H9 (cell line): Measurements from ENCODE around the gene MTA1. TPM values are rescaled to one million over a fixed set of nuclear protein-coding genes. Genes with fewer than 3 reads are reported as not detected.

Experiments
- DNase-seq: peaks from one replicate; pipeline ENCODE4 v3.0.0-alpha.2; 2017
- H2AFZ ChIP-seq: one replicate; pipeline ENCODE4 v1.6.1; 2013; ENCODE audit warnings: mild to moderate bottlenecking, low read length, control low read depth, moderate library complexity
- H2AK5ac ChIP-seq: 2 replicates; pipeline ENCODE4 v1.6.1; 2013; ENCODE audit warnings: low read length, control low read depth, mixed read lengths; ENCODE audit not compliant: insufficient read length
- H2BK120ac ChIP-seq: one replicate; pipeline ENCODE4 v1.6.1; 2013; ENCODE audit warnings: low read depth, mild to moderate bottlenecking, low read length, control low read depth, inconsistent platforms; ENCODE audit not compliant: poor library complexity, severe bottlenecking
- H2BK12ac ChIP-seq: 2 replicates; pipeline ENCODE4 v1.6.1; 2013; ENCODE audit warnings: low read length, control low read depth, mixed read lengths, low read depth; ENCODE audit not compliant: insufficient read length
- H2BK15ac ChIP-seq: 2 replicates; pipeline ENCODE4 v1.6.1; 2013; ENCODE audit warnings: low read depth, low read length, control low read depth
- H2BK20ac ChIP-seq: one replicate; pipeline ENCODE4 v1.6.1; 2013; ENCODE audit warnings: low read depth, mild to moderate bottlenecking, low read length, control low read depth, inconsistent platforms; ENCODE audit not compliant: poor library complexity, severe bottlenecking
- H2BK5ac ChIP-seq: 2 replicates; pipeline ENCODE4 v1.6.1; 2013; ENCODE audit warnings: low read length, control low read depth, mixed read lengths; ENCODE audit not compliant: insufficient read length
- H3K14ac ChIP-seq: 2 replicates; pipeline ENCODE4 v1.6.1; 2013; ENCODE audit warnings: low read length, control low read depth; ENCODE audit not compliant: insufficient read depth
- H3K18ac ChIP-seq: 2 replicates; pipeline ENCODE4 v1.6.1; 2013; ENCODE audit warnings: low read depth, mild to moderate bottlenecking, mixed read lengths, low read length, control low read depth; ENCODE audit not compliant: insufficient read length
- H3K23ac ChIP-seq: 2 replicates; pipeline ENCODE4 v1.6.1; 2013; ENCODE audit warnings: low read length, control low read depth, mixed read lengths, low read depth; ENCODE audit not compliant: insufficient read length
- H3K23me2 ChIP-seq: 2 replicates; pipeline ENCODE4 v1.6.1; 2013; ENCODE audit warnings: low read depth, mild to moderate bottlenecking, mixed read lengths, low read length, control low read depth; ENCODE audit not compliant: insufficient read length, poor library complexity, severe bottlenecking
- H3K27ac ChIP-seq: 2 replicates; pipeline ENCODE4 v1.5.1; 2013; ENCODE audit warnings: low read length, control low read depth, mixed read lengths, low read depth; ENCODE audit not compliant: insufficient read length
- H3K27me3 ChIP-seq: 2 replicates; pipeline ENCODE4 v1.6.1; 2013; ENCODE audit warnings: low read length, control low read depth, inconsistent platforms; ENCODE audit not compliant: insufficient read depth
- H3K4ac ChIP-seq: 2 replicates; pipeline ENCODE4 v1.6.1; 2013; ENCODE audit warnings: low read depth, mild to moderate bottlenecking, control low read depth, inconsistent platforms, low read length, moderate library complexity
- H3K4me1 ChIP-seq: 2 replicates; pipeline ENCODE4 v1.6.1; 2013; ENCODE audit warnings: low read length, control low read depth, inconsistent platforms; ENCODE audit not compliant: insufficient read depth
- H3K4me2 ChIP-seq: 2 replicates; pipeline ENCODE4 v1.6.1; 2013; ENCODE audit warnings: low read length, control low read depth, mixed read lengths; ENCODE audit not compliant: insufficient read length, insufficient read depth
- H3K56ac ChIP-seq: 2 replicates; pipeline ENCODE4 v1.6.1; 2013; ENCODE audit warnings: low read depth, mild to moderate bottlenecking, mixed read lengths, low read length, control low read depth; ENCODE audit not compliant: insufficient read length
- H3K79me1 ChIP-seq: 2 replicates; pipeline ENCODE4 v1.6.1; 2013; ENCODE audit warnings: low read depth, mild to moderate bottlenecking, moderate library complexity, low read length, control low read depth, inconsistent platforms; ENCODE audit not compliant: insufficient read depth, poor library complexity, severe bottlenecking
- H3K79me2 ChIP-seq: 2 replicates; pipeline ENCODE4 v1.6.1; 2013; ENCODE audit warnings: low read length, control low read depth, inconsistent platforms; ENCODE audit not compliant: insufficient read depth
- H3K9ac ChIP-seq: 2 replicates; pipeline ENCODE4 v1.6.1; 2013; ENCODE audit warnings: low read length, control low read depth, mixed read lengths; ENCODE audit not compliant: insufficient read length; ENCODE audit errors: extremely low read depth
- H3K9me3 ChIP-seq: one replicate; pipeline ENCODE4 v1.6.1; 2013; ENCODE audit warnings: low read depth, low read length, inconsistent platforms; ENCODE audit not compliant: control insufficient read depth
- H3T11ph ChIP-seq: one replicate; pipeline ENCODE4 v1.6.1; 2013; ENCODE audit warnings: mild to moderate bottlenecking, low read length, control low read depth, inconsistent platforms
- H4K20me1 ChIP-seq: one replicate; pipeline ENCODE4 v1.6.1; 2013; ENCODE audit not compliant: control insufficient read depth, insufficient read length, insufficient read depth
- H4K5ac ChIP-seq: 2 replicates; pipeline ENCODE4 v1.6.1; 2013; ENCODE audit warnings: low read depth, mild to moderate bottlenecking, mixed read lengths, low read length, control low read depth; ENCODE audit not compliant: insufficient read length
- H4K8ac ChIP-seq: replicated peaks from 2 replicates; pipeline ENCODE4 v1.6.1; 2013; ENCODE audit warnings: low read length, control low read depth, mixed read lengths, low read depth; ENCODE audit not compliant: insufficient read length
- H4K91ac ChIP-seq: 2 replicates; pipeline ENCODE4 v1.6.1; 2013; ENCODE audit warnings: low read depth, mild to moderate bottlenecking, moderate library complexity, mixed read lengths, low read length, control low read depth; ENCODE audit not compliant: insufficient read length
- H3K27ac Mint-ChIP-seq, 3 experiments: 2 replicates in 2 of 3; 3 replicates in 1 of 3; pipeline ENCODE4 v1.8.0; 2020 to 2021; ENCODE audit warnings: mixed read lengths in 3 of 3, mild to moderate bottlenecking in 1 of 3, moderate library complexity in 1 of 3
- H3K27me3 Mint-ChIP-seq: 2 replicates; pipeline ENCODE4 v1.8.0; 2021; ENCODE audit warnings: low read depth, mild to moderate bottlenecking, moderate library complexity, mixed read lengths
- H3K36me3 Mint-ChIP-seq, 3 experiments: 2 replicates in 2 of 3; 3 replicates in 1 of 3; pipeline ENCODE4 v1.8.0; 2020 to 2021; ENCODE audit warnings: low read depth in 3 of 3, mixed read lengths in 3 of 3; ENCODE audit not compliant: insufficient read depth in 1 of 3
- H3K4me1 Mint-ChIP-seq, 2 experiments: 2 replicates each; pipeline ENCODE4 v1.8.0; 2020; ENCODE audit warnings: mixed read lengths in 2 of 2
- H3K4me3 Mint-ChIP-seq, 2 experiments: 2 replicates in 1 of 2; 3 replicates in 1 of 2; pipeline ENCODE4 v1.8.0; 2020 to 2021; ENCODE audit warnings: mild to moderate bottlenecking in 2 of 2, mixed read lengths in 2 of 2, moderate library complexity in 1 of 2
- H3K9me3 Mint-ChIP-seq, 2 experiments: 2 replicates in 1 of 2; 3 replicates in 1 of 2; pipeline ENCODE4 v1.8.0; 2020; ENCODE audit warnings: mild to moderate bottlenecking in 2 of 2, mixed read lengths in 2 of 2, moderate library complexity in 1 of 2
- CTCF ChIP-seq: fragments of 200-600 bp; sonication (generic); conservative IDR thresholded peaks from 3 replicates; pipeline ENCODE4 v1.8.0; 2021; ENCODE audit warnings: antibody characterized with exemption, mild to moderate bottlenecking
- WGBS: extraction: QIAGEN DNeasy Blood & Tissue Kit; methylation state at CpG from one replicate; pipeline ENCODE4 v1.1.7; 2013; ENCODE audit warnings: missing lambda C conversion rate, low lambda C conversion rate, mixed read lengths; ENCODE audit not compliant: insufficient read length; ENCODE audit errors: extremely low coverage; 5-methylcytosine and 5-hydroxymethylcytosine counted together
- total RNA-seq: library from RNA; stranded (reverse); gene quantifications from 2 replicates; pipeline ENCODE4 v1.2.1, GENCODE V29; 2021

MTA1 gene
- total RNA-seq, 1 experiment from 2014 or later = 230 TPM

GRCh38 chr14:105495990-105496830 lies 76.6 kb downstream of the MTA1 start:
- no peak overlapping the region for H3K4me3 Mint-ChIP-seq
- no peaks in the 10 kb centered on the region for H3K9me3 ChIP-seq
- no peak overlapping the region for H3K23ac ChIP-seq
- no peak overlapping the region; the same call in 1 of the 2 replicates for H3K14ac ChIP-seq
- no peak overlapping the region for H3K27ac Mint-ChIP-seq
- peaks cover 0 to 9% of the 10 kb centered on the region in 2 experiments; a peak in 2 of 4 replicates for H3K4me1 Mint-ChIP-seq
- no peak overlapping the region for H2BK15ac ChIP-seq
- H3K27me3 Mint-ChIP-seq = no peaks in the 10 kb centered on the region
- no peaks in the 10 kb centered on the region for H3K79me2 ChIP-seq
- no peak overlapping the region for H2BK120ac ChIP-seq
- no peak overlapping the region for H4K8ac ChIP-seq
- no CpG with 5 or more reads among the region's 18 CpGs for WGBS
- H3K18ac ChIP-seq = no peak overlapping the region
- no peak overlapping the region for H3K4me2 ChIP-seq
- H4K91ac ChIP-seq = no peak overlapping the region
- no peaks in the 10 kb centered on the region for H3K27me3 ChIP-seq
- H2AK5ac ChIP-seq = no peak overlapping the region
- H2BK5ac ChIP-seq = no peak overlapping the region
- peak; percentile 18 for DNase-seq
- TF ChIP-seq CTCF = no peak
- no peak overlapping the region for H2AFZ ChIP-seq
- H3K9me3 Mint-ChIP-seq = peaks cover 0 to 4% of the 10 kb centered on the region in 2 experiments; a peak in 1 of 5 replicates
- H3K4me1 ChIP-seq = no peaks in the 10 kb centered on the region
- no peak overlapping the region for H2BK12ac ChIP-seq
- no peaks in the 10 kb centered on the region for H3K23me2 ChIP-seq
- H3K4ac ChIP-seq = no peak overlapping the region
- no peaks in the 10 kb centered on the region for H3K79me1 ChIP-seq
- no peak overlapping the region for H3T11ph ChIP-seq
- no peak overlapping the region for H3K56ac ChIP-seq
- no peak overlapping the region for H2BK20ac ChIP-seq
- H3K27ac ChIP-seq = no peak overlapping the region
- no peak overlapping the region for H4K5ac ChIP-seq
- H3K36me3 Mint-ChIP-seq = peaks cover 0 to 5% (median 0%) of the 10 kb centered on the region in 3 experiments; a peak in 2 of 7 replicates
- H3K9ac ChIP-seq = no peak overlapping the region
- H4K20me1 ChIP-seq = no peaks in the 10 kb centered on the region
